ENCODE data around the gene SULT1E1.

The SULT1E1 gene

DNA sequence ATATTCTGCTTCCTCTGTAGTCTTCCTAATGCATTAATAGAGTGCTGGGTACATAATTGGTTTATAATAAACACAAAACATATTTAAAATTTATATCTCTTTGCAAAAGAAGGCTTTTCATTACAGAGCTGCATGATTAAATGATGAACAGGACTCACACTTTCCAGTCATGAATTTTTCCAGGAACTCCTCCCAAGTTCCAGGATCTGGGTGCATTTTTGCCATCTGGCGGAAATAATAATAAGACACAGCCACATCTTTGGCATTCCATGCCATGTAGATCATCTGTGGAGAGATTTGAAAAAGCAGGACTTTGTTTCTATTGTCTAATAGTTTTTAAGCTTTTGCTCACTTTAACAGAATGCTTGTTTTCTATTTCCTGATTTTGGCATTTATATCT lies 59.3 kb downstream of the SULT1E1 start:
- Histone ChIP-seq H3K9me3 (ENCODE audit: insufficient read depth, low read length) (no peaks in the 10 kb centered on the region), H3K4me1 (ENCODE audit: insufficient read depth, insufficient read length) (no peaks in the 10 kb centered on the region), H3K9ac (ENCODE audit: insufficient read length, low read depth) (no peak overlapping the region), H3K27me3 (ENCODE audit: insufficient read depth, insufficient read length) (no peaks in the 10 kb centered on the region), H3K4me3 (ENCODE audit: insufficient read length, low read depth) (no peak overlapping the region), H3K36me3 (ENCODE audit: insufficient read depth, insufficient read length, low read length) (no peaks in the 10 kb centered on the region)
- no peak for TF ChIP-seq SUZ12 (IDR thresholded peaks at IDR 0.05; ENCODE audit: extremely low read depth, insufficient read depth, insufficient read length)
- TF ChIP-seq ZNF274 (IDR thresholded peaks at IDR 0.05; ENCODE audit: low read depth, low read length) = no peak
- no peak for TF ChIP-seq YY1 (IDR thresholded peaks at IDR 0.05; ENCODE audit: insufficient read depth, insufficient read length)
- no peak for DNase-seq (ENCODE audit: low read depth, low spot score)

DNA sequence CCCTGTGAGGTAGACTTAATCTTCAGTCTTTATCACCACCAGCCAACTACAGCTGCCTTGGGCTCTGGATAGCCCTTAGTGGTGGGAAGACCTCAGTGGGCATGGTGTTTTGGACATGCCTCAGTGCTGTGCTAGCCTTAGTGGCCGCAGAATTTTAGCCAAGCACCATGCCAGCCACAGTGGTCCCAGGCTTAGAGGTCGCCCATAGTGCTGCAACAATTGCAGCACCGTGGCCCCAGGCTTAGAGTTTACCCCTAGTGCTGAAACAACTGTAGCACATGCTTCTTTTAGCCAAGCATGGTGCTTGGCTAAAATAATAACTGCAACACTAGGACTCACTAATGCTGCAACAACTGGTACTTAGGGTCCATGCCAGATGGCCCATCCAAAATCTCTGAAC lies 60.6 kb downstream of the SULT1E1 start:
- no peaks in the 10 kb centered on the region for H3K27me3 ChIP-seq (ENCODE audit: insufficient read depth, insufficient read length)
- DNase-seq (ENCODE audit: low read depth, low spot score) = no peak
- H3K9ac ChIP-seq (ENCODE audit: insufficient read length, low read depth) = no peak overlapping the region
- TF ChIP-seq SUZ12 (IDR thresholded peaks at IDR 0.05; ENCODE audit: extremely low read depth, insufficient read depth, insufficient read length) = no peak
- no peak for TF ChIP-seq YY1 (IDR thresholded peaks at IDR 0.05; ENCODE audit: insufficient read depth, insufficient read length)
- no peak for TF ChIP-seq ZNF274 (IDR thresholded peaks at IDR 0.05; ENCODE audit: low read depth, low read length)
- no peaks in the 10 kb centered on the region for H3K4me1 ChIP-seq (ENCODE audit: insufficient read depth, insufficient read length)
- H3K4me3 ChIP-seq (ENCODE audit: insufficient read length, low read depth) = no peak overlapping the region
- no peaks in the 10 kb centered on the region for H3K9me3 ChIP-seq (ENCODE audit: insufficient read depth, low read length)
- H3K36me3 ChIP-seq (ENCODE audit: insufficient read depth, insufficient read length, low read length) = no peaks in the 10 kb centered on the region

- H3K9ac ChIP-seq (ENCODE audit: insufficient read length, low read depth) = no peak overlapping the region
- H3K9me3 ChIP-seq (ENCODE audit: insufficient read depth, low read length) = no peaks in the 10 kb centered on the region
- H3K4me1 ChIP-seq (ENCODE audit: insufficient read depth, insufficient read length) = no peaks in the 10 kb centered on the region
- H3K27me3 ChIP-seq (ENCODE audit: insufficient read depth, insufficient read length) = no peaks in the 10 kb centered on the region
- no peak overlapping the region for H3K4me3 ChIP-seq (ENCODE audit: insufficient read length, low read depth)
- TF ChIP-seq SUZ12 (IDR thresholded peaks at IDR 0.05; ENCODE audit: extremely low read depth, insufficient read depth, insufficient read length) (no peak), YY1 (IDR thresholded peaks at IDR 0.05; ENCODE audit: insufficient read depth, insufficient read length) (no peak), ZNF274 (IDR thresholded peaks at IDR 0.05; ENCODE audit: low read depth, low read length) (no peak)
- no peak for DNase-seq (ENCODE audit: low read depth, low spot score)
- H3K36me3 ChIP-seq (ENCODE audit: insufficient read depth, insufficient read length, low read length) = no peaks in the 10 kb centered on the region
Observed at GRCh38 chr4:69793732-69794131, 66.2 kb downstream of the SULT1E1 start.
